ENCODE results near the gene CAPN14.

DNA sequence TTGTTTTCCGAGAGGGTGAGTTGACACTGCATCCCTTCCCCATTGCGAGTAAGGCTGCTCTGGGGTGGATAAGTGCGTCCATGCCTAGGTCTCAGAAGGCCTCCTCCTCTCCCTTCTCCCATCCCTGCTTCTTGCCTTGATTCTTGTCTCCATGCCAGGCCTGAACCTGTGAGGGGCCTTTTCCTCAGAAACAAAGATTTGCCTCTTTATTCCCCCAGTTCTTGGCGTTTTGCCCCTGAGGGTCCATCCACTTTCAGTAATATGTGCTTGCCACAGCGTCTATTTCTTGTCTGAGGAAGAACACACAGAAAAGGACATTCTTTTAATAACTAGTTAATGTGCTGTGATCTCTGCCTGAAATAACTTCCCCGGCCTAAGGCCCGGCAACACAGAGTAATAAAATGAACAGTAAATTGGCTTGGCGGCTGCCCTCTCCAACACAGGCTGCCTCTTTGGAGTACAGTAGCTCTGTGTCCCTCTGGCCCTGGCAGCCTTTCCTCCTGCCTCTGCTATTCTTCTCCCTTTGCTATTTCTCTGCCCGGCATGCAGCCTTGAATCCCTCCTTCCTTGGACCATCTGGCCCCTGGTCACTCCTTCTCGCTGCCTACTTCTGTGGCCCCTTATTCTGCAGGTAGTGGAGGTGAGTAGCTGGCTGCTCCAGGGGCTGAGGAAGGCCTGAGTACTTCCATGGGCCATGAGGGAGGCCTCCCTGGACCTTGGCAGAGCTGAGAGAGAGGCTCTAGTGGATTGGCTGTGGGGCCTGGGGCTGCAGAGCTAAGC lies 21.0 kb upstream of the CAPN14 start:
- TF ChIP-seq, protein P1, sequence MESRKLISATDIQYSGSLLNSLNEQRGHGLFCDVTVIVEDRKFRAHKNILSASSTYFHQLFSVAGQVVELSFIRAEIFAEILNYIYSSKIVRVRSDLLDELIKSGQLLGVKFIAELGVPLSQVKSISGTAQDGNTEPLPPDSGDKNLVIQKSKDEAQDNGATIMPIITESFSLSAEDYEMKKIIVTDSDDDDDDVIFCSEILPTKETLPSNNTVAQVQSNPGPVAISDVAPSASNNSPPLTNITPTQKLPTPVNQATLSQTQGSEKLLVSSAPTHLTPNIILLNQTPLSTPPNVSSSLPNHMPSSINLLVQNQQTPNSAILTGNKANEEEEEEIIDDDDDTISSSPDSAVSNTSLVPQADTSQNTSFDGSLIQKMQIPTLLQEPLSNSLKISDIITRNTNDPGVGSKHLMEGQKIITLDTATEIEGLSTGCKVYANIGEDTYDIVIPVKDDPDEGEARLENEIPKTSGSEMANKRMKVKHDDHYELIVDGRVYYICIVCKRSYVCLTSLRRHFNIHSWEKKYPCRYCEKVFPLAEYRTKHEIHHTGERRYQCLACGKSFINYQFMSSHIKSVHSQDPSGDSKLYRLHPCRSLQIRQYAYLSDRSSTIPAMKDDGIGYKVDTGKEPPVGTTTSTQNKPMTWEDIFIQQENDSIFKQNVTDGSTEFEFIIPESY (IDR thresholded peaks at IDR 0.05), result no peak
- TF ChIP-seq RAD21 (IDR thresholded peaks at IDR 0.05), result no peak
- TF ChIP-seq, protein P2, sequence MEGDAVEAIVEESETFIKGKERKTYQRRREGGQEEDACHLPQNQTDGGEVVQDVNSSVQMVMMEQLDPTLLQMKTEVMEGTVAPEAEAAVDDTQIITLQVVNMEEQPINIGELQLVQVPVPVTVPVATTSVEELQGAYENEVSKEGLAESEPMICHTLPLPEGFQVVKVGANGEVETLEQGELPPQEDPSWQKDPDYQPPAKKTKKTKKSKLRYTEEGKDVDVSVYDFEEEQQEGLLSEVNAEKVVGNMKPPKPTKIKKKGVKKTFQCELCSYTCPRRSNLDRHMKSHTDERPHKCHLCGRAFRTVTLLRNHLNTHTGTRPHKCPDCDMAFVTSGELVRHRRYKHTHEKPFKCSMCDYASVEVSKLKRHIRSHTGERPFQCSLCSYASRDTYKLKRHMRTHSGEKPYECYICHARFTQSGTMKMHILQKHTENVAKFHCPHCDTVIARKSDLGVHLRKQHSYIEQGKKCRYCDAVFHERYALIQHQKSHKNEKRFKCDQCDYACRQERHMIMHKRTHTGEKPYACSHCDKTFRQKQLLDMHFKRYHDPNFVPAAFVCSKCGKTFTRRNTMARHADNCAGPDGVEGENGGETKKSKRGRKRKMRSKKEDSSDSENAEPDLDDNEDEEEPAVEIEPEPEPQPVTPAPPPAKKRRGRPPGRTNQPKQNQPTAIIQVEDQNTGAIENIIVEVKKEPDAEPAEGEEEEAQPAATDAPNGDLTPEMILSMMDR (IDR thresholded peaks at IDR 0.05; ENCODE audit: low read depth, low read length, missing input control), result no peak

All from liver (tissue), 3 donors.